ENCODE results near the gene TSPYL1. TPM values are rescaled to one million over a fixed set of nuclear protein-coding genes. Genes with fewer than 3 reads are reported as not detected.

Gene TSPYL1
- total RNA-seq = 68.3 and 84.4 TPM in 2 replicates

GRCh38 chr6:116279232-116280160 lies at the start of gene TSPYL1:
TSS of gene TSPYL1 (minus strand) at chr6:116279930. CDS start at chr6:116279830, 100 bp downstream.

GRCh38 chr6:116253505-116254296 lies 26.0 kb downstream of the TSPYL1 start, which contains the start of gene TSPYL4:
TSS of gene TSPYL4 (minus strand) at chr6:116254075. CDS start at chr6:116254008, 67 bp downstream.

Other genes starting within 250 kb of the TSPYL1 start
- 0.18 and 0.29 TPM in 2 replicates for gene FRK, start 219.0 kb downstream of the TSPYL1 start, total RNA-seq
- 7.8 and 16.0 TPM in 2 replicates for gene NT5DC1, start 179.1 kb downstream of the TSPYL1 start, total RNA-seq
- 0.29 TPM in 1 of 2 replicates, not detected in the other for gene COL10A1, start 153.8 kb downstream of the TSPYL1 start, total RNA-seq
- 11.7 and 13.8 TPM in 2 replicates for gene TSPYL4, start 25.9 kb downstream of the TSPYL1 start, total RNA-seq
- 47.5 and 51.6 TPM in 2 replicates for gene DSE, start 91.0 kb upstream of the TSPYL1 start, total RNA-seq
- gene CALHM6, start 181.4 kb upstream of the TSPYL1 start, total RNA-seq = not detected in 2 replicates
- 0.58 and 0.71 TPM in 2 replicates for gene CALHM5, start 231.7 kb upstream of the TSPYL1 start, total RNA-seq